GM21717 (cell line): ENCODE data around the gene LBX1.

Source experiments
- ATAC-seq: cut with Tn5 transposase; IDR thresholded peaks from one replicate; pipeline ENCODE4 v1.9.1; 2021; ENCODE audit warnings: mild to moderate bottlenecking, moderate library complexity; ENCODE audit not compliant: unreplicated experiment

LBX1 gene

DNA sequence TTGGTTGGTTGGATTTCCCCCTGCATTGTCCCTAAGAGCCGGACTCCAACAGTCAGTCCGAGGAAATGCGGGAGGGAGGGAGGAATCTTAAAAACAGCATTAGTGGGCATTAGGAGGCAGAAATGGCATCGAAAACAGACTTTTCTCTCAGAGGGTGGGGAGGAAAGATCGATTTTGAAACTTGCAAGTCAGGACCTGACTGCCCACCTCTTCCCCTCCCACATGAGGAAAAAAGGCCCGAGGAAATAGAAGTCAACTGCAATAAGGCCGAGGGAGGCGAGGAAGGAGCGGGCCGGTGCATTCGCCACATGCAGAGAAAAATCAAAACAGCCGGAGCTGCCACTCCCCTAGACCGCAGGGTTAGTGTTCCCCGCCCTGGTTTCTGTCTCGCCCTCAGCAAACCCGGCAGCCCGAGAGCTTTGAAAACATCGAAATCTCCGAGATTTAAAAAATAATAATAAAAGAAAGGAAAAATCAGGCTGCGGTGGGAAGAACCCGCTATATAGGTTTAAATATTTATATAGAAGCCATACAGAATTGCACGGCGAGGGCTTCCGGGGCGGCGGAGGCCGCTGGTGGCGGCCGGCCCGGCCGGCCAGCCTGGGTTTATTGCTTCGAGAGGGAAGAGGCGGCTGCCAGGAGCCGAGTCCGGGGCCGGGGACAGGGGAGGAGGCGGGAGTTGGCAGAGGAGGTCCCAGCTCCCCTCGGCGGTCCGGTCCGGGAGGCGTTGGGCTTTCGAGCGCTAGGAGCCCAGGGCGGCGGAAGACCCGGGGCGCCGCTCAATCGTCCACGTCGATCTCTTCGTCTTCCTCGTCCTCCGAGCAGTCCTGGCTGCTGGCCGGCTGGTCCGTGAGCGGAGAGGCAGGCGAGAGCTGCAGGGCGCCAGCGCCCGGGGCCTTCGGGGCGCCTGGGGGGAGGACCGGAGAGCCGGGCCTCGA, 2.5 kb downstream of the LBX1 start:
- no peak for ATAC-seq

DNA sequence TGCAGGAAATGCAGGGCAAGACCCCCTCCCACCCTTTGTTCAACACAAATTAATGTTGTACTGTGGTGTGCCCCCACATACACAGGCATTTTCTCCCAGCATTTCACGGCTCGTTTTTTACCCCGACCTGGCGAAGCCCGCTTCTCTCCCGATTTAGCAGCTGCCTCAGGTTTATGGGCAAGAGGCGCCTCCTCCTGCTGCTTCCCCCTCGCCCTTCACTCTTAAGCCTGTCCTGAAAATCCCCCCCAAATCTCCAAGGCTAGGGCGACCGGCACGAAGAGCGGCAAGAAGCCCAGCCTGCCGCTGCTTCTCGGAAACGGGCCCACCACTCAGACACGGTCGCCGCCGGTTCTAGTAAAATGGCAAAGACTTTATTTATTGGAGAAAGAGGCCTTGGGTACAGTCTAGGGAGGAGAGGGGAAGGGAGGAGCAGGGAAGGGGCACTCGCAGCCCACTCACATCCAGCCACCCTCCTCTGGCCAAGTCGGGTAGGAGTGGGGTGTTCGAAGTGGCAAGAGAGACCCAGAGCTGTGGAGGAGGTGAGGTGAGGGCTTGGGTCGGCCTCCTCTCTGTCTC, 3.3 kb downstream of the LBX1 start:
- no peak for ATAC-seq

DNA sequence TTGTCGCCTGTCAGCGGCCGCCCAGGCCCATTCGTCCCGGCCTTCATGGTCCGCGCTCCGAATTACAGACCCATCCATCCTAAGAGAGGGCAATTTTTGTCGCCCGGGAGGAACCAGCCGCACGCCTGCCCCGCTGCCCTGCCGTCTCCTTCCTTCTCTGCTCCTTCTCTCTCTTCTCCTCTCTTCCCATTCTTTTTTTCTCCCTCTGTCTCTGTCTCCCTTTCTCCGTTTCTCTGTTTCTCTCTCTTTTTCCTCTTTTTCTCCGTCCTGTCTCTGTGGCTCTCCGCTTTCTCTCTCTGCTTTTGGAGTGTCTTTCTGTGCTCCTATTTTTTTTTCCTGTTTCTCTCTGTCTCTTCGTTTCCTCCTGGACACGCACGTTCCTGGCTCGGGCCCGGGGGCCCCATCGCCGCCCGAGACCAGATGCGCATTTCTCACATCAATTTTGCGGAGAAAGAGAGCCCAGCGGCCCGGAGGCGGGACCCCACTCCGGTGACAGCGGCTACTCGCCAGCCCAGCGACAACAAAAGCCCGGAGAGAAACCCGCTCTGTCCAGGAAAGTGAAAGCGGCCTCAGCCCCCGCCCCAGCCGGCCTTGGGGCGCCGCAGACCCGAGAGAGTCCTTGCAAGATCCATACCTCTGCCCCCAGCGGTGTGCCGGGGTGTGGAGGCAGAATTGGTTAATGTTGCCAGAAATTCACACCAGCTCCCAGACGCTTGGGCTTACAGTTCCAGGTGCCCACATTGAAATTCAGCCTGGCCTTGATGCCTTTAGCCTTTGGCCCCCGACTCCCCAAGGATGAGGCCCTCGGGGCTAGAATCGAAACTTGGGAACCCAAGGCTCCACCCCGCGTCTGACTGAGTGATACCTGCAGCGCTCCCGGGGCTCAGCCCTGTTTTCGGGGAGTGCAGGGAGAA, 4.1 kb downstream of the LBX1 start:
- ATAC-seq: no peak

DNA sequence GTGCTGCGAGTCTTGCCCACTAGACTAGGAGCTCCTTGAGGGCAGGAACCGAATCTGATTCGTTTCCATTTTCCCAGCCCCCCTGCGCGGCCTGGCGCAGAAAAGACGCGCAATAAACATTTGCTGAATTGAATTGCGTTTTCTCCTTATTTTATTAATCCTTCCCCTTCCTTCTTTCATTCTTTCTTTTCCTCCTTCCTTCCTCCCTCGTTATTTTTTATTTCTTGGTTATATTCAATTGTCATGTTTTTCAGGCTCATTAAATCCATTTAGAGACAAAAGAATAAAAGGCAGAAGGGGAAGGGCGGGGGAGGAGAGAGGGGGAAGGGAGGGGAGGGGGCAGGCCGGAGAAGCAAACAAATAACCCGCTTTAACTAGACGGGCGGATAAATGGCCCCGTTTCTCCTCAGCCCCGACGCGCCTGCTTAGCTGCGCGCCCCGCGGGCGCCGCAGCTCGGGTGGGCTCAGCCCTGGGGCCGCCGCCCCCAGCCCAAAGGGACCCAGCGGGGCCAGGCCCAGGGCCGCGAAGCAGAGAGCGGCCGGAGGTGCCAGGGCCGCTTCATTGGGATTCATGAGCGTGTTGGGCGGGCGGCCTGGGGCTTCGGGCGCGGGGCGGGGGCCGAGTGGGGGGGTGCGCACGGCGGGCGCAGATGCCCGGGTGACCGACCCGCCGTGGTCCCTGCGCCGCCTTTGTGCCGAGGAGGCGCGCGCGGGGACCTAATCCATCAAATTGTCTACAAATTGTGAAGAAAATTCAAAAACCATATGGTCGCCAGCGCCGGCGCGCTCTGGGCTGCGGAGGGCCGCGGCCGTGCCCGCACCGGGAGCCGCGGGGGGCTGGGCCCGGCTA, 5.0 kb downstream of the LBX1 start:
- no peak for ATAC-seq

DNA sequence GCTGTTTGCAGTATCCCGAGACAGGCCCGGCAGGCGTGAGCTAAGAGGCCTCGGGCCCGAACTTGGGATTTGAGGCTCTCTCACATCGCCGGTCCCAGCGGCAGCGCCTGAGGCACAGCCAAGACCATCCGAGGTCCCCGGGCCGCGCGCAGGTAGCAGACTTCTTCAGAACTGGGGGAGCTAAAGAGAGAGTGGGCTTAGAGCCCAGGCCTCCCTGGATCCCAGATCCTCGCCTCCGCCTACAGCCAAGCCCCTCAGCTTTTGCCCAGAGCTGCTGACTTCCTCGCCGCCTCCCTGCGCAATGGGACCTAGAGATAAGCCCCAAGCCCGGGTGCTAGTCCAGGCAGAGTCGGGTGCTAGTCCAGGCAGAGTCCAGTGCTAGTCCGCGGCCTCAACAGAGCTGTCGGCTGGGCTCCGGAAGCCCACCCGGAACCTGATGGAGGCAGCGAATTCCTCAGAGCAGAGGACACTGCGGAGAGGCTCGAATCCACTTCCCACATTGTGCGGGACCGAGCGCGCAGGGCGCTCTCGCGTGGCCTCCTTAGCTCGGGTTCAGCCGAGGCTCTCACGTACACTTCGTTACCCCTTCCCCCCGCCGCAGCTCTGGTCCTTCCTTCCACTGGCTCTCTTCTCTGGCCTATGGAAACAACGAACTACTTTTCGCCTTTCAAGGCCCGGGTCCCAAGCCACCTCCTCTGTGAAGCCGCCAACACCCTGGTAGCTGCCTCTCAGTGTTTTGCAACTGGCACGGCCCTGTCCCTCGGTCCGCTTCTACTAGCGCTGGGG, 5.8 kb downstream of the LBX1 start:
- ATAC-seq: no peak

DNA sequence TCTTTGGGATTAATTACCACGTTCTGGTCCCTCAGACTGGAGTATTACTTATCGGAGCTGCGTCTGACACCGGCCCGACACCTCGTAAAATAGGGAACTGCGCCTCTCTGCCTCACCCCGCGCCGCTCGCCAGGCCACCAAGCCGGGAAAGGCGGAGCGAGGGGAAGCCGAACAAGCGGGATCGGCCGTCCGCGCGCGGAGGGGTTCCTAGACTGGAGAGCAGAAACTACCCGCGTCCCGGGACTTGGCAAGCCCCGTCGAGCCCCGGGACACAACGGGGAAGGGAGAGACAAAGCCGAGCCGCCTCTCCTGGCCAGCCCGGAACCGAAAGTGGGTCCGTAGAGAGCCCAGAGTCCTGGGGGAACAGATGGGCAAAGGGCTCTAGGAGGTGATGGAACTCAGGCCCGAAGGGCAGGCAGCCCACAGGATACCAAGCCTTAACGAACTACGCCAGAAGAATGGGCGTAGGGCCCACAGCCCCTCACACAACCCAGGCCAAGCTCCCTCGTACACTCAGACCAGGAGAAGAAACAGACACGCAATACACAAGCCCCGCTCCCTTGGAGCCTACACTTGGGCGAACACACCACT, 6.5 kb downstream of the LBX1 start:
- ATAC-seq: no peak

DNA sequence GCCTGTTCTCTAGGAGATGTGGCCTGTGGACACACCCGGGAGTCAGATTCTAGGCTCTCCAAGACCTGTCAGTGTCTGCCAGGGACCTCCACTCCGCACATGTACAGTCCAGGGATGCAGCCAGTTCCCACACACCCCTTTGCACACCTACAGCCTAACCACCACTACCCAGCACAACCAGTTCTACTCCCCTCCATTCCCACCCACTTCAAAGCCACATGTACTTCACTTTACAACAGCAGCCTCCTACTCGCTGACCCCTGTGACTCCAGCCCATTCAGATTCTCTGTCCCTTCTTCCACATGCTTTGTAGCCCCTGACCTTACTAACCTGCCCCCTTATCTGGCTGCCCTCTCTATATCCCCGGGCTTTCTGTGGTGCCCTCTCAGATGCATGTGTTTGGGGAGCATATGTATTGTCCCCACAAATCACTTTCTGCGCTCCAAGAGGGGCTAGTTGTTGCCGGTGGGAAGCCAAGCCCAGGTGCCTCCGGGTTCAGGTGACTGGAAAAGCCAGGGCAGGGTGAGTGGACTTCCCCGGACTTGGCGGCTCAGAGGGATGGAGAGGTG, 7.2 kb downstream of the LBX1 start:
- no peak for ATAC-seq

DNA sequence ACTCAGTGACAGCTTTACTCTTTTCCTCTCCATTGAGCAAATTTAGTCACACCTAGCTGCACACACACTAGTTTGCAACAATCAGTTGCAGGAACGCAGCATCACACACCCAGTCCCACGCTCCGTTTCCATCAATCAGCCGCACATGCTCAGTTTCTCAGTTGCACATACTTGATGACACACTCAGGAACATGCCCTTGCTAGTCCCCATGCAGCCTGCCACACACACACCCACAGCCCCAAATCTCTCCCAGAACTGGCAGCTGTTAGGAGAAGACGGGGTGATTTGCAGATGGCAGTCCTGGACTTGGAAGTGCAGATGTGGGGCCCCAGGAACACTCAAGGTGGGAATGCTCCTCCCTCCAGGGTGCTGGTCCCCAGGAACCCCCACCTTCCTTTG, 7.7 kb downstream of the LBX1 start:
- no peak for ATAC-seq

DNA sequence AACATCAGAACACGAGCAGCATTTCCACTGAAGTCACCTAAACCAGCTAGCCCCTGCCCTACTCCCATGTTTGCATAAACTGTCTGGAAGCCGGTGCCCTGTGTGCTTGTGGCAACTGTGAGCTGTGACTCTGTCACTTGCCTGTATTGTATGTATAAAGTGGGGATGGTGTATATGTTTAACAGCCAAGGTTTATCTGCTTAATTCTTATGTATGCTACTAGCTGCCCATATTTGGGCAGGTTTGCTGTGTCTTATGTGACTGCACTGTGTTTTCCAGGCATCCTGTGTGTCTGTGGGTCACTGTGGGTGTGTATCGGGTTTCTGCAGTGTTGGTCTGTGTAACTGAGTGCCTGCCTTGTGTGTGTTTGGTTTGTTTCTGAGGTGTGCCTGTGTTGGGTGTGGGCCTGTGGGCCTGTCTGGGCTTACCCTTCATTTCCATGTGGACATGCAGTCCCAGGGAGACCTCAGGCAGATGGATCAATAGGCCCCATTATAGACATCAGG, 9.3 kb downstream of the LBX1 start:
- ATAC-seq: no peak

DNA sequence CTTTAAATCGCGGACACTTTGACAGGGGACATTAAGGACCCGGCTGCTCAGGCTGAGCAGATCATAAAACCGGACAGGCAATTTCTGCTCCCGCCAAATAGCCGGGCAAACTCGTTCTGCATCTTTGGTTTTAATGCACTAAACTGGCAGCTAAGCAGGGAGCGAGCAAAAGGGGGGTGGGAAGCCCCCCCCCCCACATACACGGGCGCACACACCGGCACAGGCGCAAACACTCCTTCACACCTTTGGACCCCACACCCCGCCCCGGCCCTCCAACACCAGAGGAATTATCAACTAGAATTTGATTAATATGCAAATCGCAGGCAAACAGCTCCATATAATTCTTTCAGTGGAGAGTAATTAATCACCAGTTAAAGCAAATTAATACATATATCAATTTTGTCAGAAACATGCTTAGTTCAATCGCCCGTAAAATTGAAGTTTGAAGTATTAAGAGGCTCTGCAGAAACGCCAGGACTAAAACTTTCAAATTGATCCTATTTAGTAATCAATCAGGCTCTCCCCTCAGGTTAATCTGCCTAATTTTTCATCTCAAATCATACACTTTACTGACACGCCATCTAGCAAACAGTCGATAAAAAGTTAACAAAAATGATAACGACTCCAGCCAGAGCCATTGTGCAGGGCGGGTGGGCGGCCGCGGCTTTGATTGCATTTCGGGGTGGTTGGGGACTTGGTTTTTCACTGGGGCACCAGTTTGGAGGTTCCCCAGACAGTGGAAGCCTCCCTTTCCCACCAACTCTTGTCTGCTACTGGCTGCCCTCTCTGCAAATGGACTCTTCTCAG, 9.9 kb downstream of the LBX1 start:
- no peak for ATAC-seq

DNA sequence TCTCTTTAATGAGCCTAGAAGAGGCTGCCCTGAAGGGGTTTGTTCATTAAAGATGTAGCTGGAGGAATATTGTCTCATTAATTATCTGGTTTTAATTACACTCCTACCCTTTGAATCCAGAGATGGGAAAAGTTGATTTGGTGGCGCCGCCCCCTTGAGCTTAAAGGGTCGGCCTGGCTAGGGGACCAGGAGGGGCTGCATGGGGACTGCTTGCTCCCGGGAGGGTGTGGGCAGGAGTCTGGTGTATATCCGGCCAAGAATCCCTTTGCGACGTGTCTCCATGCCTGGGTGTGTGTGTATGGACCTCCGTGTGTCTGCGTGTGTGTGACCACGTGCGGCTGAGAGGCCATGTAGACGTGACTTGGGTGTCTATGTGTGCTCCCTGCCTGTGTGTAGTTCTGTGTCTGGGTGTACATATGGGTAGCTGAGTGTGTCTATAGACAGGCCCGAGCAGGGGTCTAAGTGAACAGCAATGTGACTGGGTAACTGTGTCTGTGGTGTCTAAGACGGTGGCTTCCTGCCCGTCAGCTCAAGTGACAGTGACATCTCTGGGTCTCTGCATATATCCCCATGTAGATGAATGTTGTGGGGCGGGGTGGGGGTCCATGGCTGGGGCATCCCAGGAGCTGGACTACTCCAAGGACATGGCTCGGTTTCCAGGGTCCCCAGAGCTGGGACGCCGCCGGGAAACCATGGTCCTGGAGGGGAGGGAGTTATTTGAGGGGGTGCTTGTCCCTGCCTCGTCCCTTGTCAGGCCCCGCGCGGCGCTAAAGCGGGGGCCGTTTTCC, 10.7 kb downstream of the LBX1 start:
- ATAC-seq: no peak

DNA sequence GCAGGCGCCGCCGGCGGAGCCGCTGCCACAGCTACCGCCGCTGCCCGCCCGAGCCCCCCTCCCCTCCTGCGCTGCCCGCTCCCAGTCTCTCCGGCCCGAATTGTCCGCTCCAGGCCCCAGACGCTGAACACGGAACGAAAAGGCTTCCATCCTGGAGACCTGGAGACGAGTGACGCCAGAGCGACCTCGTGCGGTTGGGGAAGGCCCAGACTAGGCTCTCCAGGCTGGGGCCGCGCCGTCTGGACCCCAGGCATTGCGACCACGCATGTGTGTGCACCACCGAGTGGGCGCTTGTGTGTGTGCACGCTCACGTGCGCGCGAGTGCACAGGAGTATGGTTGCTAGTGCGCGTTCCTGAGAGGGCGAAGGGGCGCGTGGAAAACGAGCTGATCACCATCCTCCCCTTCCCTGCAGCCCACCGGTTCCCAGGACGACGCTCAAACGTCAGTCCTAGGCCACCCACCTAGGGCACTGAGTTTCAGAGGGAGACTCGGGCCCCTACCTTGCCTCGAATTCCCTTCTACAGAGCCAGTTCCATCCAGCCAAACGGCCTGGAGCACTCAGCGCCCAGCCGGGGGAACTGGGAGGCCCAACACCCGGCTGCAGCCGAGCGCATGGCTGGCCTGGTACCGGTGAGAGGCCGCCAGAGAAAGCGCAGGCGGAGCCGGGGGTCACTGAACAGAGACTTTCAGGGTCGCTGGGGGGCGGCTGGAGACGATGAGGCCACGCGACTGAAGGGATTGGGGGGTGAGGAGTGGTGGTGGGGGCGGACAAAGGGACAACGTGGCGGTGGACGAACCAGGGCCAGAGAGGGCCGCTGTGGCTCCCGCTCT, 11.6 kb downstream of the LBX1 start:
- ATAC-seq: no peak

DNA sequence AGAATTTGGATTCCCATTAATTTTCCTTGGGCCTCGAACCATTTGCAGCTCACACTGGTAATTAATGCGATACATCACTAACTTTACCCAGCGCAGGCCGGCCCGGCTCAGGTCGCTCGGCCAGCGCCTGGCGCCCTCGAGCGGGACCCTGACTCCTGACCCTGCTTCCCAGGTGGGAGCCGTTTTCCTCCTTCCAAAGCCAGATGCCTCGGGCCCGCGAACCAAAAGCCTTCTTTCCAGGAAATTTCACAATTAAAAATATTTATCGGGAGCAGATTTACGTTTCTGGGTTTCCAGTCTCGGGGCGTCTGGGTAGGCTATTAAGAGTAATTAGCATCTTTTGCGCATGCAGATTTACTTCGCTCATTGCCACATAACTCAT, 12.2 kb downstream of the LBX1 start:
- no peak for ATAC-seq

DNA sequence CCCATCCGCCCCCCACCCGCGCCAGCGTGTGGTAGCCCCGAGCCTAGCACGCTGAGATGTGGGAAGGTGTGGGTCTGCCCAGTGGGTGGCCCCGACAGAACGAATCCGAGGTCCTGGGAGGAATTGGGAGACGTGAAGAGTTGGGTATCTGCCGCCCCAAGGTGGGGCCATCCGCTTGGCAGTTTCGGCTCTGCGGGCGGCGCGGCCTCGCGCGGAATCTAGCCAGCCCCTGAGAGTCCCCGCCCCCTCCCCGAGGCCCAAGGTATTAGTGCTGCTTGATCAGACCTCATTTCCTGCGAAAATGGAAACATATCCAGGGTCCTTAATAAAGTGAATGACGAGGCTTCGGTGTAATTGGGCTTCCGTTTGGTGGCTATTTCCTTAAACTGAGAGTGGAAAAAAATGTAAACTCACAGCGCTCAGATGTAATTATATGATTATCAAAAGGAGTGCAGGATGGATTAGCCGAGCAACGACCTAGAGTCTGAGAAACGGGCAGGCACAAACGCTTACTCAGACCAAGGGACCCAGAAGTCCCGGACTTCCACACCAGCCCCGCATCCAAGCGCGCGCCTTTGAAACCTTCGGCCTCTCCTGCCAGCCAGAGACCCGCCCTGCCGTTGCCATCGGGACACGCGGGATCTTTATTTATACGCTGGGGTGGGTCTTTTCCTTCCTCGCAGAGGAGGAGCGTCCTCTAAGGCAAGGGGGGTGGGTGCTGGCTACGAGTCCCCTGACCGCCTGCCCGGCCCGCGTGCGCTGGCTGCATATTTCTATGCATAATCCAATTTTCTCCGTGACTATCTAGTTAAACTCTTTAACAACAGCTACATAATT, 12.8 kb downstream of the LBX1 start:
- ATAC-seq: no peak

DNA sequence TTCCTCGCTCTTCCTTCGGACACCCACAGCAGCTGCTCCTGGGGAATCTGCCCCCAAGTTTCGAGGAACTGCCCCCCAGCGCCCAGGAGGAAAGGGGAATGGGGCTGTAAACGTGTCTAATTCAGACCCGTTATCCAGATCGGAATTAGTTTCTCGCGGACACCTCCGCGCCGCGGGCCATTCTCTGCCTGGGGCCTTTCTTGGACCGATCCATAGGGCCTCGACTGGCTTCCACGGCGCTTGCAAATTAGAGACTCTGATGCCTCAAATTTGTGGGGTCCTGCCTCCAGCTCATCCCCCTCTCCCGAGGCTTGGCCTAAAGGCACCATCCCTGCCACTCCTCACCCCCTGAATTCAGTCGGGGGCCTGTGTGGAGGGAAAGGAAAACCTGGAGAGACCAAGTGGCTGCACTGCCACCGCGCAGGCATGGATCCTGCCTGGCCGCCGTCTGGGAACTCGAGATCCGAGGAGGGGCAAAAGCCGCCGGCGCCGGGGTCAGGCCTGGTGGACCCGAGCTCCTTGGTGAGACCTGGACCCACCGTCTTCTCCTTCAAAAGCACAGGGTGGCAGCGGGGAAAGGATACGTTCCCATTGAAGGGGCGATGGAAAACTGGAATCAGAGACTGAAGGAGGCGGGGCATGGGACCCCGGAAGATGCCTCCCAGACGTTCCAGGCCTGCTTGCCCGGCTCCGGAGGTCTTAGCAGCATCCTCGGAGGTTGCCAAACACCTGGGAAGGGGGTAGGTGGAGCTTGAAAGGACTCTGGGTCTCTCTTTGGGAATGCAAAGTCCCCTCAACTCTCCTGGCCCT, 13.7 kb downstream of the LBX1 start:
- no peak for ATAC-seq
